PC-9 (cell line): ENCODE measurements around the gene FAM170A.

Source experiments
- EZH2 ChIP-seq: fragments of 200-600 bp; sonication (generic); IDR thresholded peaks from 2 replicates; pipeline ENCODE4 v1.8.0; 2017; ENCODE audit warnings: antibody characterized with exemption, low read depth
- TF ChIP-seq, protein P1 (sequence below): fragments of 200-600 bp; sonication (generic); conservative IDR thresholded peaks from 2 replicates; pipeline ENCODE4 v1.6.1; 2017; ENCODE audit warnings: mixed run types, antibody characterized with exemption, mild to moderate bottlenecking, moderate library complexity

DNA sequence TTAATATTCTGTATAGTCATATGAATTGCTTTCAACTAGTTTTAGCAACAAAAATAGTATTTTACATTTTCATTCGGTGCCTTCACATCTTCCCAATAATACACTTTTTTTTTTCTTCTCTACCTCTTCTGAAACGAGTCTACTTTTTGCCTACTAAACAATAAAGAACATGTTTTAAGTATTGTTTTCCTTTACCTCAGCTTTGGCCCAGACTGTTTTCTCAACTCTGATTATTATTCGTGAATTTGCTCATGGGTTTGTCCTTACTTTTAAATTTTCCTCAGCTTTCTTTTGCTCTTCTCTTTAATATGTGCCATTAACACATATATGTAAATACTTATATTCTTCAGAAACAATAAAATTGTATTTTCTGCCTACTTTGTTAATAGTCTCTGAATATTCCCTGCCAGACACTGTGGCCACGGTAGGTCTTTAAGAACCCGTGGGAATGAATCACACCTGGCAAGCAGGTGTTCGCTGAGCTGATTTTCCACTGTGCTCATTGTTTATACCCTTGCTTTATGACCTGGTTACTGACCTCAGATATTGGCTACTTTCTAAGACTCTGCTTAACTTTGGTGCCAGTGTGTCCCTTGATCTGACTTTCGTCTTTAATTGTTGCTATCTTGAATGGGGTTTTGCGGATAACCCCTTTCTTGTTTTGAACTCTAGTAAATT, 49.1 kb downstream of the FAM170A start:
- TF ChIP-seq, protein P1, sequence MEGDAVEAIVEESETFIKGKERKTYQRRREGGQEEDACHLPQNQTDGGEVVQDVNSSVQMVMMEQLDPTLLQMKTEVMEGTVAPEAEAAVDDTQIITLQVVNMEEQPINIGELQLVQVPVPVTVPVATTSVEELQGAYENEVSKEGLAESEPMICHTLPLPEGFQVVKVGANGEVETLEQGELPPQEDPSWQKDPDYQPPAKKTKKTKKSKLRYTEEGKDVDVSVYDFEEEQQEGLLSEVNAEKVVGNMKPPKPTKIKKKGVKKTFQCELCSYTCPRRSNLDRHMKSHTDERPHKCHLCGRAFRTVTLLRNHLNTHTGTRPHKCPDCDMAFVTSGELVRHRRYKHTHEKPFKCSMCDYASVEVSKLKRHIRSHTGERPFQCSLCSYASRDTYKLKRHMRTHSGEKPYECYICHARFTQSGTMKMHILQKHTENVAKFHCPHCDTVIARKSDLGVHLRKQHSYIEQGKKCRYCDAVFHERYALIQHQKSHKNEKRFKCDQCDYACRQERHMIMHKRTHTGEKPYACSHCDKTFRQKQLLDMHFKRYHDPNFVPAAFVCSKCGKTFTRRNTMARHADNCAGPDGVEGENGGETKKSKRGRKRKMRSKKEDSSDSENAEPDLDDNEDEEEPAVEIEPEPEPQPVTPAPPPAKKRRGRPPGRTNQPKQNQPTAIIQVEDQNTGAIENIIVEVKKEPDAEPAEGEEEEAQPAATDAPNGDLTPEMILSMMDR = no peak
- no peak for TF ChIP-seq EZH2
